GM21390 (cell line): Measurements from ENCODE around the gene BLOC1S6.

Experiments
- ATAC-seq: cut with Tn5 transposase; IDR thresholded peaks from one replicate; pipeline ENCODE4 v1.9.1; 2021; ENCODE audit not compliant: unreplicated experiment

BLOC1S6 gene

GRCh38 chr15:45587095-45587862, at the start of gene BLOC1S6:
TSS of gene BLOC1S6 (plus strand) at chr15:45587379. CDS start at chr15:45587444, 65 bp downstream.
- ATAC-seq, result peak; percentile 70

GRCh38 chr15:45539680-45540079, 47.5 kb upstream of the BLOC1S6 start:
- no peak for ATAC-seq

GRCh38 chr15:45540531-45540930, 46.6 kb upstream of the BLOC1S6 start:
- ATAC-seq, result no peak

- no peak for ATAC-seq
These were observed 44.1 kb upstream of the BLOC1S6 start for GRCh38 chr15:45543051-45543450.

- ATAC-seq, result peak; percentile 77
These were observed 42.7 kb upstream of the BLOC1S6 start for GRCh38 chr15:45544266-45545023.

GRCh38 chr15:45546789-45547188, 40.4 kb upstream of the BLOC1S6 start:
- ATAC-seq, result no peak

- no peak for ATAC-seq
These were observed 38.2 kb upstream of the BLOC1S6 start for GRCh38 chr15:45548753-45549520.

- no peak for ATAC-seq
These were observed 37.5 kb upstream of the BLOC1S6 start for GRCh38 chr15:45549541-45550220.

GRCh38 chr15:45550436-45550835, 36.7 kb upstream of the BLOC1S6 start:
- no peak for ATAC-seq

- ATAC-seq, result no peak
These were observed 35.5 kb upstream of the BLOC1S6 start for GRCh38 chr15:45551676-45552075.

- no peak for ATAC-seq
These were observed 31.1 kb upstream of the BLOC1S6 start for GRCh38 chr15:45555934-45556608.

GRCh38 chr15:45572617-45573016, 14.6 kb upstream of the BLOC1S6 start:
- ATAC-seq, result no peak

GRCh38 chr15:45573961-45574629, 13.1 kb upstream of the BLOC1S6 start:
- ATAC-seq, result no peak

GRCh38 chr15:45581919-45582318, 5.3 kb upstream of the BLOC1S6 start:
- no peak for ATAC-seq

- no peak for ATAC-seq
These were observed 3.2 kb upstream of the BLOC1S6 start for GRCh38 chr15:45583731-45584639.

GRCh38 chr15:45585069-45585791, 1.9 kb upstream of the BLOC1S6 start:
- no peak for ATAC-seq

- no peak for ATAC-seq
These were observed 1.1 kb upstream of the BLOC1S6 start for GRCh38 chr15:45586125-45586524.

GRCh38 chr15:45586601-45587094, 531 bp upstream of the BLOC1S6 start:
- ATAC-seq, result peak; percentile 5
